ENCODE data around the gene STYX. TPM values are rescaled to one million over a fixed set of nuclear protein-coding genes. Genes with fewer than 3 reads are reported as not detected.

Gene STYX
- total and polyA plus RNA-seq, 2 of the 4 experiments (the other 2 are of a cell fraction), result 5.8 to 7.5 TPM

DNA sequence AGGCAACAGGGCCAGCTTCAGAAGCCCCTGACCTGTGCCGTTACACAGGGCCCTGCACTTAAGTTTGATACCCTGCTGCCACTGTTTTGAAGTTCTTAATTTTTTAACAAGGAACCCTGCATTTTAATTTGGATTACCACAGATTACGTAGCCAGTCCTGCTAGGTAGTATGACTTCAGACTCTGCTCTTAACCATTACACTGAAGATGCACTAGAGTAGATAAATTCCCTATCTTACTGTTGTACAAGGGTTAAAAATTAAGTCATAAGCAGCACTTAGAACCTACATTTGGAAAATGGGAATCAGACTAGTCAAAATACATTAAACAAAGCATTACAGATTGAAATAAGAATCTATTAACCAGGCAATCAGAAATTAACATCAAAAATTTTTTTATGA lies 59.2 kb downstream of the STYX start:
- Histone ChIP-seq H3K79me1 (ENCODE audit: low read depth in 1 of 2, low read length in 2 of 2) (peaks cover 14 to 52% of the 10 kb centered on the region in 2 experiments; a peak in 3 of 4 replicates), H3K9ac (ENCODE audit: low read depth, low read length) (no peak overlapping the region), H3K4me2 (ENCODE audit: low read depth, low read length) (peak overlapping the region; percentile 63), H2BK5ac (ENCODE audit: low read depth, low read length, poor library complexity, severe bottlenecking) (no peak overlapping the region), H3K18ac (ENCODE audit: low read depth, low read length) (no peak overlapping the region), H4K20me1 (ENCODE audit: insufficient read depth, low read length) (peaks cover 8% of the 10 kb centered on the region), H3K4me3 (ENCODE audit: insufficient read depth, low read depth, low read length) (no peak overlapping the region), H2AK9ac (replicated peaks; ENCODE audit: low read depth, low read length, poor library complexity) (no peak overlapping the region), H4K91ac (ENCODE audit: insufficient read depth, low read depth, low read length) (no peak overlapping the region), H2BK15ac (ENCODE audit: low read depth, low read length) (no peak overlapping the region), H3K27me3 (ENCODE audit: control insufficient read depth, insufficient read depth, low read length) (no peaks in the 10 kb centered on the region), H3K23ac (ENCODE audit: low read depth, low read length) (peak overlapping the region; percentile 56; the same call in 1 of the 2 replicates), H3K4ac (ENCODE audit: low read depth, low read length) (no peak overlapping the region), H4K5ac (ENCODE audit: low read depth, low read length) (no peak overlapping the region), H2AFZ (replicated peaks; ENCODE audit: low read length, poor library complexity) (no peak overlapping the region), H2BK20ac (ENCODE audit: low read depth, low read length) (no peak overlapping the region), H3K56ac (ENCODE audit: extremely low read depth, insufficient read depth, low read length) (no peak overlapping the region; the same call in 1 of the 2 replicates), H2AK5ac (ENCODE audit: low read depth, low read length) (no peak overlapping the region), H2BK120ac (ENCODE audit: low read depth, low read length) (no peak overlapping the region), H3K14ac (replicated peaks; ENCODE audit: low read depth, low read length) (no peak overlapping the region), H4K8ac (ENCODE audit: low read depth in 2 of 2, low read length in 2 of 2) (no peak overlapping the region; a peak in 1 of 4 replicates), H3K27ac (ENCODE audit: insufficient read depth, low read length) (no peak overlapping the region), H3K36me3 (ENCODE audit: control insufficient read depth, insufficient read depth, low read length) (no peaks in the 10 kb centered on the region), H3K9me3 (ENCODE audit: control insufficient read depth, insufficient read depth, low read length) (no peaks in the 10 kb centered on the region), H3K9me1 (ENCODE audit: insufficient read depth, low read length) (peaks cover 6% of the 10 kb centered on the region; the same call in 1 of the 2 replicates), H3K4me1 (ENCODE audit: control insufficient read depth, insufficient read depth, low read length) (no peaks in the 10 kb centered on the region; the same call in 1 of the 2 replicates)
- ChIA-PET CTCF (no interaction called here), POLR2A (ENCODE audit: unreplicated experiment) (no interaction called here)
- WGBS, 2 experiments (ENCODE audit: extremely low coverage in 2 of 2, insufficient read length in 1 of 2), result no CpG with 5 or more reads among the region's 2 CpGs
- dilution Hi-C loops (cut with HindIII; ENCODE audit: low sequenced_read_pairs, unreplicated experiment) (no loop called here), intact Hi-C loops (cut with micrococcal nuclease) (no loop called here), in situ Hi-C loops (cut with MboI; ENCODE audit: low sequenced_read_pairs) (no loop called here)
- no peak for DNase-seq
- TF ChIP-seq, protein P1, sequence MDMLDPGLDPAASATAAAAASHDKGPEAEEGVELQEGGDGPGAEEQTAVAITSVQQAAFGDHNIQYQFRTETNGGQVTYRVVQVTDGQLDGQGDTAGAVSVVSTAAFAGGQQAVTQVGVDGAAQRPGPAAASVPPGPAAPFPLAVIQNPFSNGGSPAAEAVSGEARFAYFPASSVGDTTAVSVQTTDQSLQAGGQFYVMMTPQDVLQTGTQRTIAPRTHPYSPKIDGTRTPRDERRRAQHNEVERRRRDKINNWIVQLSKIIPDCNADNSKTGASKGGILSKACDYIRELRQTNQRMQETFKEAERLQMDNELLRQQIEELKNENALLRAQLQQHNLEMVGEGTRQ (IDR thresholded peaks at IDR 0.05; ENCODE audit: low read depth, low read length), result no peak
- no peak for TF ChIP-seq CEBPB (IDR thresholded peaks at IDR 0.05; ENCODE audit: low read depth, low read length)
- TF ChIP-seq CHD1 (IDR thresholded peaks at IDR 0.05; ENCODE audit: low read depth, low read length), result no peak
- no peak for TF ChIP-seq FOS (IDR thresholded peaks at IDR 0.05; ENCODE audit: low read depth, low read length)
- no peak for TF ChIP-seq NFE2L2 (IDR thresholded peaks at IDR 0.05; ENCODE audit: low read depth, low read length)
- no peak for TF ChIP-seq MXI1 (IDR thresholded peaks at IDR 0.05; ENCODE audit: borderline replicate concordance, low read depth, low read length)
- TF ChIP-seq RFX5 (IDR thresholded peaks at IDR 0.05; ENCODE audit: low read depth, low read length), result no peak
- ATAC-seq (ENCODE audit: low read depth), result no peak
- no TSS peak for BruUV-seq (replicated peaks)
